Mesothelial cell of epicardium (in vitro differentiated cells): ENCODE data around the gene CD47. TPM values are rescaled to one million over a fixed set of nuclear protein-coding genes. Genes with fewer than 3 reads are reported as not detected.

Experiments
- DNase-seq, 2 experiments: peaks; one replicate each; pipeline ENCODE4 v3.0.0; 2021; ENCODE audit warnings: low spot score in 2 of 2; ENCODE audit not compliant: unreplicated experiment in 2 of 2
- H3K27ac Mint-ChIP-seq: 2 replicates; pipeline ENCODE4 v1.8.0; 2021; ENCODE audit warnings: mixed read lengths
- H3K27me3 Mint-ChIP-seq: 2 replicates; pipeline ENCODE4 v1.8.0; 2021; ENCODE audit warnings: low read depth, mixed read lengths
- H3K36me3 Mint-ChIP-seq: 2 replicates; pipeline ENCODE4 v1.8.0; 2021; ENCODE audit warnings: mixed read lengths
- H3K4me1 Mint-ChIP-seq: 2 replicates; pipeline ENCODE4 v1.8.0; 2021; ENCODE audit warnings: mixed read lengths
- H3K4me3 Mint-ChIP-seq: 2 replicates; pipeline ENCODE4 v1.8.0; 2021; ENCODE audit warnings: mild to moderate bottlenecking, moderate library complexity, mixed read lengths
- H3K9me3 Mint-ChIP-seq: 2 replicates; pipeline ENCODE4 v1.8.0; 2021; ENCODE audit warnings: mixed read lengths
- total RNA-seq: library from RNA; stranded (reverse); gene quantifications from 3 replicates; pipeline ENCODE4 v1.2.1, GENCODE V29; 2021
- TF ChIP-seq, protein P1 (sequence below): fragments of 200-600 bp; sonication (generic); IDR thresholded peaks from one replicate; pipeline ENCODE4 v1.5.0; 2021; ENCODE audit warnings: antibody characterized with exemption; ENCODE audit not compliant: unreplicated experiment

The CD47 gene
- total RNA-seq, 1 donor from 2014 or later: 174 TPM

DNA sequence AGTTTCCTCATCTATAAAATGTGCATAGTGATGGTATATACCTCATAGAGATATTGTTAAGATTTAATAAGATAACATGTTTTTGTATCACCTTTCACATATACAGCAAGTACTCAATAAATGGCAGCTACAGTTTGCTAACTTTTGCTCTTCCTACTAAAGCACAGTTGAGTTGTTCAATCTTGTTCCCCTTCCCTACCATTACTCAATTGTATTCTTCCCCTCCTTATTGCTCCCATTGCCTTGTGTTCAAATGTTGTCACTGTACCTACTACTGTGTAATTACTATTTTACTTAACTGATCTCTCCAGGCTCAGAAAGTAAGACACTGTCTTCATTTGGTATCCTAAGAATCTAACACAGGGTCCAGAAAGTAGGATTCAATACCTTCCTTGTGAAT lies 5.5 kb downstream of the CD47 start:
- H3K4me1 Mint-ChIP-seq: peaks cover 19% of the 10 kb centered on the region
- no peak overlapping the region for H3K4me3 Mint-ChIP-seq

DNA sequence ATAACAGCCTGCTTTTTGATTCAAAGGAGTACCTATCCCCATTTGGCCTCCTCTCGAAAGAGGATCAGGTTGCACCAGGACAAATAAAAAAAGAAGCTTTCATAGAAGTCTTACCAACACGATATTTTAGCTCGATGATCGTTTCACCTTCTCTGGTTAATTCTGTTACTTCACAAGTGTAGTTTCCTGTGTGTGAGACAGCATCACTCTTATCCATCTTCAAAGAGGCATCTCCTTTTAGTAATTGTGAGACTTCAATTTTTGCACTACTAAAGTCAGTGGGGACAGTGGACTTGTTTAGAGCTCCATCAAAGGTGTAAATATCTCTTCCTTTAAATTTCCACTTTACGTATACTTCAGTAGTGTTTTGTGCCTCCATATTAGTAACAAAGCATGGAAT lies 11.0 kb downstream of the CD47 start:
- no peak for DNase-seq
- Mint-ChIP-seq H3K4me3 (no peak overlapping the region), H3K27me3 (no peaks in the 10 kb centered on the region), H3K9me3 (no peaks in the 10 kb centered on the region), H3K27ac (no peak overlapping the region), H3K36me3 (peaks cover 25% of the 10 kb centered on the region), H3K4me1 (peaks cover 7% of the 10 kb centered on the region)
- TF ChIP-seq, protein P1, sequence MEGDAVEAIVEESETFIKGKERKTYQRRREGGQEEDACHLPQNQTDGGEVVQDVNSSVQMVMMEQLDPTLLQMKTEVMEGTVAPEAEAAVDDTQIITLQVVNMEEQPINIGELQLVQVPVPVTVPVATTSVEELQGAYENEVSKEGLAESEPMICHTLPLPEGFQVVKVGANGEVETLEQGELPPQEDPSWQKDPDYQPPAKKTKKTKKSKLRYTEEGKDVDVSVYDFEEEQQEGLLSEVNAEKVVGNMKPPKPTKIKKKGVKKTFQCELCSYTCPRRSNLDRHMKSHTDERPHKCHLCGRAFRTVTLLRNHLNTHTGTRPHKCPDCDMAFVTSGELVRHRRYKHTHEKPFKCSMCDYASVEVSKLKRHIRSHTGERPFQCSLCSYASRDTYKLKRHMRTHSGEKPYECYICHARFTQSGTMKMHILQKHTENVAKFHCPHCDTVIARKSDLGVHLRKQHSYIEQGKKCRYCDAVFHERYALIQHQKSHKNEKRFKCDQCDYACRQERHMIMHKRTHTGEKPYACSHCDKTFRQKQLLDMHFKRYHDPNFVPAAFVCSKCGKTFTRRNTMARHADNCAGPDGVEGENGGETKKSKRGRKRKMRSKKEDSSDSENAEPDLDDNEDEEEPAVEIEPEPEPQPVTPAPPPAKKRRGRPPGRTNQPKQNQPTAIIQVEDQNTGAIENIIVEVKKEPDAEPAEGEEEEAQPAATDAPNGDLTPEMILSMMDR: no peak

More for the DNA sequence above, 5.5 kb downstream of the CD47 start:
- Mint-ChIP-seq H3K36me3 (no peaks in the 10 kb centered on the region), H3K9me3 (no peaks in the 10 kb centered on the region), H3K27me3 (no peaks in the 10 kb centered on the region), H3K27ac (no peak overlapping the region)
- TF ChIP-seq, protein P1: no peak
- no peak for DNase-seq

GRCh38 chr3:108079043-108079442 lies 11.8 kb downstream of the CD47 start:
- H3K36me3 Mint-ChIP-seq: peaks cover 27% of the 10 kb centered on the region
- H3K27me3 Mint-ChIP-seq: no peaks in the 10 kb centered on the region
- no peaks in the 10 kb centered on the region for H3K9me3 Mint-ChIP-seq
- no peak overlapping the region for H3K4me3 Mint-ChIP-seq
- DNase-seq: no peak
- TF ChIP-seq, protein P1: no peak
- H3K27ac Mint-ChIP-seq: no peak overlapping the region
- H3K4me1 Mint-ChIP-seq: peaks cover 8% of the 10 kb centered on the region

GRCh38 chr3:108076564-108076963 lies 14.3 kb downstream of the CD47 start:
- peaks cover 36% of the 10 kb centered on the region for H3K36me3 Mint-ChIP-seq
- H3K27me3 Mint-ChIP-seq: no peaks in the 10 kb centered on the region
- no peak for DNase-seq
- H3K27ac Mint-ChIP-seq: no peak overlapping the region
- peaks cover 9% of the 10 kb centered on the region for H3K4me1 Mint-ChIP-seq
- TF ChIP-seq, protein P1: no peak
- H3K9me3 Mint-ChIP-seq: no peaks in the 10 kb centered on the region
- H3K4me3 Mint-ChIP-seq: no peak overlapping the region

GRCh38 chr3:108073764-108074431 lies 16.9 kb downstream of the CD47 start:
- H3K27ac Mint-ChIP-seq: no peak overlapping the region
- no peaks in the 10 kb centered on the region for H3K27me3 Mint-ChIP-seq
- peaks cover 9% of the 10 kb centered on the region for H3K4me1 Mint-ChIP-seq
- H3K9me3 Mint-ChIP-seq: no peaks in the 10 kb centered on the region
- DNase-seq: no peak
- H3K4me3 Mint-ChIP-seq: no peak overlapping the region
- TF ChIP-seq, protein P1: no peak
- peaks cover 37% of the 10 kb centered on the region for H3K36me3 Mint-ChIP-seq
